Medulla oblongata (tissue), 1 donor: ENCODE results near the gene NRROS.
"Not testable (repeated sequence)": the region's sequence is repeated elsewhere in the genome, so short reads cannot be mapped to it uniquely, and the experiment has no call there.

Experiments used
- DNase-seq: peaks from one replicate; pipeline ENCODE4 v3.0.0-alpha.2; 2015; ENCODE audit errors: extremely low spot score

NRROS gene

GRCh38 chr3:196639483-196640296 is at the start of gene NRROS:
NRROS (plus strand) TSS chr3:196639694; CDS start chr3:196654540, 14,846 bp downstream.
- DNase-seq = peak; percentile 73

- no peak for DNase-seq
These were observed 49.2 kb upstream of the NRROS start for GRCh38 chr3:196590279-196590678.

GRCh38 chr3:196596355-196596754 is 43.1 kb upstream of the NRROS start:
- DNase-seq = no peak

DNA sequence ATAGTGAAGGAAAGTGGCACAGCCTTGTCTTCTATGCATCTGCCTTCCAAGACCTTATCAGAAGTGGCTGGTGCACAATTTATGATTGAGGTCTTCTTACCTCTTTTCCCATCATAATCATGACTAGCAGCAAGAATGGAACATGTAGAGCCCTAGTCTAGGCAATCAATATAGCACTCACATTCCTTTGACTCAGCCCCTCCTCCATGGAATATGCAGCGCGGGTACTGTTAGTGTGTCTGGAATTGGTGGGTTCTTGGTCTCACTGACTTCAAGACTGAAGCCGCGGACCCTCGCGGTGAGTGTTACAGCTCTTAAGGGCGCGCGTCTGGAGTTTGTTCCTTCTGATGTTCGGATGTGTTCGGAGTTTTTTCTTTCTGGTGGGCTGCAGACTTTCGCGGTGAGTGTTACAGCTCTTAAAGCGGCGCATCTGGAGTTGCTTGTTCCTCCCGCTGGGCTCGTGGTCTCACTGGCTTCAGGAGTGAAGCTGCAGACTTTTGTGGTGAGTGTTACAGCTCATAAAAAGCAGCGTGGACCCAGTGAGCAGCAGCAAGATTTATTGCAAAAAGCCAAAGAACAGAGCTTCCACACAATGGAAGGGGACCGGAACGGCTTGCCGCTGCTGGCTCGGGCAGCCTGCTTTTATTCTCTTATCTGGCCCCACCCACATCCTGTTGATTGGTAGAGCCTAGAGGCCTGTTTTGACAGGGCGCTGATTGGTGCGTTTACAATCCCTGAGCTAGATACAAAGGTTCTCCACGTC is 41.3 kb upstream of the NRROS start:
- DNase-seq = not testable (repeated sequence)

GRCh38 chr3:196599734-196600128 is 39.8 kb upstream of the NRROS start:
- no peak for DNase-seq

- no peak for DNase-seq
These were observed 39.1 kb upstream of the NRROS start for GRCh38 chr3:196600359-196600758.

DNA sequence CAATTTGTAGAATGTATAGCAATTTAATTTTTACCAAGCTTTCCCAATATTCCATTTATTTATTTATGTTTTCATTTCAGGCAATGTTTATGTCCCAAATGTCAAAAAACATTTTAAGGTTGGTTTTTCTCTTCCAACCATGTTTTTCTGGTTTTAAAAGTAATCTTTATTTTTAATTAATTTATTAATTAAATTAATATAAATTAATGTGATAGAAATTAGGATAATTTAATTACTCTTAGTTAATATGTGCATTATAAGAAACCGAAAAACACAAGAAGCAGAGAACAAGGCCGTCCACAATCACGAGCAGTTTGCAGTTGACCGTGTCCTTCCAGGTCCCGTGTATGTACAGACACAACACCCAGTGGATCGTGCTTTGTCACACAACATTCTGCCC is 36.8 kb upstream of the NRROS start:
- DNase-seq = no peak

GRCh38 chr3:196603683-196604082 is 35.8 kb upstream of the NRROS start:
- DNase-seq = no peak

- DNase-seq = no peak
These were observed 34.9 kb upstream of the NRROS start for GRCh38 chr3:196604548-196604947.

DNA sequence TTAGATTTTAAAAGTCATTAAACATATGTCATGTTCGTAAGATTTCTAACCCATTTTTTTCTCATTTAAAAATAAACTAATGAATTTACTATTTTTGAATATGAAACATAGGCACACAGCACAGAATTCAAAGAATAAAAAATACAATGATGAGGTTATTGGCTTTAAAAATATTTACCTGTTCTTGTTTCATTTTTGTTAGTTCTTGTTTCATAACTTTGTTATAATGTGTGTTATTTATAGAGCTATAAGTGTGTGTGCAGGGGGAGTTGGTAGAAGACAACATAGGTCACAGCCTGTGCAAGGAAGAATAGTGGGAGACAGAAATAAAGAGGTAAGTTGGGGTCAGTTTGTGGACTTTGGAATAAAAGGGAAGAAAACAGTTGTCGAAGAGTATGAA is 30.8 kb upstream of the NRROS start:
- no peak for DNase-seq

GRCh38 chr3:196609343-196609775 is 30.1 kb upstream of the NRROS start:
- DNase-seq = peak; percentile 93

DNA sequence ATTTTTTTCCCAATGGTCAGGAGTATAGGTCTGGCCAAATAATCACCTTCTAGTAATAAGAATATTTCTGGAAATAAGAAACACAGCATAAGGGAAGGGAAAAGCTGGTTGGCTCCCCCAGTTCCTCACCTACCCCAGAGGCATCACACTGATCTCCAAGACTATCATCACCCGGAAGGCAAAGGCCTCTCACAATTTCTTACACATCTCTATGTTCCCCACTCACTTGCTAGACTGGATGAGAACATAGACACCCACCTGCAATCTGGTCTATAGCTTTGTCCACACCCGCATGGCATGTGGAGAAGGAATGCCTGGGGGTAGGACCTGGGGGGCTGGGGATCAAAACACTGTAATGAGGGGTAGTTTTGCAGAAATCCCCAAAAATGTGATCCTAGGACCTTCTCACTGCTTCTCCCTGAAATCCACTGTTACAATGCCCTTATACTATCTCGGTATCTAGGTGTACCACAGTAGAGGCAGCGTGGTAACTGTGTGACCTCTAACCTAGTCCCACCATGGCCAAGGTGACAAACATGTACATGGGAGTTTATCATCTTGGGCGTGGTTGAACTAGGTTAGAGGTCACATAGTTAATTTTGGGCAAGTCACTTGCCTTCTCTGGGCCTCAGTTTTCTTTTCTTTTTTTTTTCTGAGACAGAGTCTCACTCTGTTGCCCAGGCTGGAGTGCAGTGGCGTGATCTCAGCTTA is 29.5 kb upstream of the NRROS start:
- no peak for DNase-seq

- DNase-seq = no peak
These were observed 27.6 kb upstream of the NRROS start for GRCh38 chr3:196611761-196612483.

- not testable (repeated sequence) for DNase-seq
These were observed 24.3 kb upstream of the NRROS start for GRCh38 chr3:196615234-196615633.

- DNase-seq = no peak
These were observed 22.2 kb upstream of the NRROS start for GRCh38 chr3:196617256-196617655.

DNA sequence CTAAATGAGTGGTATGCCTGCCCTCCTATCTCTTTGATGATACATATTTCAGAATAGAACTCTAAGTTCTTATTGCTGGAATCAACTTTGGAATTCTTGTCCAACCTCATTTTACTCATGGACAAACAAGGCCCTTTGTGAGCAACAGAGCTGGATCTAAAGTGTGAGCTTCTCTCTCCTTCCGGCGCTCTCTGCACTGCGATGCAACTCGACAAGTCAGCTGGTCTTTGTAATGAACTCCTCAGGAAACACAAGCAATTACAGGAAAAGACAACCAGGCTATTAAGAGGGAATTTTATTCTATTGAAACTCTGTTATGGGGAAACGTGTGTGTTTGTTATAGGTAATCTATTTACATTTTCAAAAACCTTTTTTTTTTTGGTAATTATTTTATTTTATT is 20.3 kb upstream of the NRROS start:
- no peak for DNase-seq

GRCh38 chr3:196619627-196620026 is 19.9 kb upstream of the NRROS start:
- DNase-seq = not testable (repeated sequence)

- DNase-seq = no peak
These were observed 19.3 kb upstream of the NRROS start for GRCh38 chr3:196620161-196620604.

- DNase-seq = no peak
These were observed 18.8 kb upstream of the NRROS start for GRCh38 chr3:196620684-196621083.

- no peak for DNase-seq
These were observed 17.9 kb upstream of the NRROS start for GRCh38 chr3:196621611-196622010.

DNA sequence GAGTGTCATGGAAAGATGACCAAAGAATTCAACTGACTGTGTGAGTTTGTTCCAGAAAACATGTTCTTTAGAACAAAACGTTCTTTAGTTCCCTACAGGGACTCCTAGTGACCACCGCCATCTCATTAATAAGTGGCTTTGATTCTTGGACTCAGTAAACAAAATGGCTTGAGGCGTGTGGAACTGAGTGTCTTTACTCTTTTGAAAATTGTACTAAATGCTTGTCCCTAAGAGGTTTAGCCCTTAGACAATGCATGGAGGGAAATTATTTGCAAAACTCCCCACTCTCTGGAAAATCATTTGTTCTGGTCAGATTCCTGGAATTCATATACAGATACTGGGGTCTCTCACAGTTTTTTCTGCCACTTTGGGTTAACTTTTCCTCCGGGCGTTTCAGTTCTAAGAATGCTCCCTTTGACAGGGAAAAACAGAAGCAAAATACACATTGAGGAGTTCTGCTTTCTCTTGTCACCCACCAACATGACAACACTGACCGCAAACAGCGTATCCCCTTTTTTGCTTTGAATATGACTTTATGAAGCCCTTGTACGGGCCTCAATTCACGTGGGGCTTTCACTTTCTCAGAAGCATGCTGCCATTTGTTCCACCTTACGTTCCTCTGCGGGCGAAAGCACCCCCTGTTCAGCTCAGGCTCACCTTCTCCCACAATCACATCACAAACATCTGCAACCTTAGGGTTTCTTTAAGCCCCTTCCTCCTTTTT is 15.3 kb upstream of the NRROS start:
- peak; percentile 52 for DNase-seq
